ENCODE data around the gene ATP5MG. TPM values are rescaled to one million over a fixed set of nuclear protein-coding genes. Genes with fewer than 3 reads are reported as not detected.

ATP5MG gene
- total RNA-seq, 1 donor from 2014 or later: 196 TPM

- DNase-seq (ENCODE audit: low spot score): no peak
Measured at GRCh38 chr11:118441770-118442275, 40.4 kb downstream of the ATP5MG start.

DNA sequence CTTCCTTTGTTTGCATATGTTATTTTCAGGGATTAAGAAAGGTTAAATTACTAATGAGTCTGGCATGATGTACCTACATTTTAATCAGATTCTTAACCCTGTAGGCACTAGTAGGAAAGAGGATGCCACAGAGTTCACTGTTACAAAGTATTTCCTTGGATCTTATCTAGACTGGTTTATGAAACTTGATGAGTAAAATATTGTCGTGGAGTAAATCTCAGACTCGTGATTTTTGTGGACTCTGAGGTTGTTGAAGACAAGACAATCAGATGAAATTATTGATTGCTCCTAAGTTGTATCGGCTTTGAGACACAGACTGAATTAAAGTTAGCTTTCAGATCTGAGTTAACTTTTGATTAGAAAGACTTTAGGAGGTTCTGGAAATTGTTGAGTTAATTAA is 40.9 kb downstream of the ATP5MG start:
- DNase-seq (ENCODE audit: low spot score): no peak

GRCh38 chr11:118442908-118443589 is 41.6 kb downstream of the ATP5MG start:
- no peak for DNase-seq (ENCODE audit: low spot score)

DNA sequence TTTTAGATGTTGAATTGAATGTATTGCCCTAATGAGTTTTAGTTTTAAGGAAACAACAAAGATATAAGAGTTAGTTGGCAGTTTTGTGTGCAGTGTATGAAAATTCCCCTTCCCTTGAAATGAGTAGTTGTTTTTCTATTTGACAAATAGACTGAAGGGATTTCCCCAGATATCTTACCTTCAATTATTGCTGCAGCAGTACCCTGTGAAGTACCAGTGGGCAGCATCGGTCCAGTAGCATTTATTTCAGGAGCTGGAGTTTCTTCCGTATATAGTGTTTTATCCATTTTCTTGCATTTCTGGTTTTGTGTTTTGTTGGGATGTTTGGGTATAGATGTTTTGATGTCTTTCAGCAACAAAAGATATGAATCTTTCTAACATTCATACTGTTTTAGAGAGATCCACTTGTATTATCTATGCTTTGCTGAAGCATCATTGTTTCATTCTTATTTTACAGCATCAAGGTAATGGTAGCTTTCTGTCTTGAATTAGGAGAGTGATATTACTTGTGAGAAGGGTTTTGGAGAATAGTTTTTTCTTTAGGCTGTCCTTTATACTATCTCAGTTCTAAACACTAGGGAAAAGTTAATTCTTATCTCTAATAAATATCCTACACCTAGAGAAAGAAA is 42.3 kb downstream of the ATP5MG start:
- no peak for DNase-seq (ENCODE audit: low spot score)

DNA sequence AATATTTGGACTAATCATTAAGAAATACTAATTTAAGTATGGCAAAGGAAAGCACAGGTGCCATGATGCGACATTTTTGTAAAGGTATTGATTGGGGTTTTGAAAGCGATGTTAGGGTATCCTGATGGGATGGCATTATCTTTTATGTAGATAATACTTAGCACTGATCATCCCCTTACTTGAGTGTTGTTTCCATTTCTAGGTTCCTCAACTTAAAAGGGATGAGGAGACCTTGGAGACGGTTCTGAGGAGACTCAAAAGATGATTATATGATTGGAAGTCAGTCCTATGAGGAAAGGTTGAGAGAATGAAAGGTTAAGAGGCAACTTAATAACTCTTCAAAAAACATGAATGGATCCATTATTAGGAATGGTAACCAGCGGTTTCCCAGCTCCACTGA is 46.0 kb downstream of the ATP5MG start:
- no peak for DNase-seq (ENCODE audit: low spot score)

DNA sequence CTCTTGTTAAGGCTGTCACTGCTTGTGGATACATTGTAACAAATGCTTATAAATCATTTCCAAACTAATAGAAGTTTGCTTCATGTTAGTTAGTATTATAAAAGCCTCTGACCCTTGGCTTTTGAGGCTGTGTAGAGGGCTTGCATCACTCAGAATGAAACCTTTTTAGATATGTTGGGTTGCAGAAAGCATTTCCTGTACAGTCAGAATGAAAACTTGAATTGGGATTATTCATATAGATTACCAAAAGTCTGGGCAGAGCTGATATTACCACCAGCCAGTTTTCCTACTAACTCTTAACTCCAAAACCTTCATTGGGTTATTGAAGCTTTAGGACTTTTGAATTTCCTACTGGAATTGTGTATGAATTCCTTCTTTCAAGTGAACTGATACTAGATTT is 46.9 kb downstream of the ATP5MG start:
- DNase-seq (ENCODE audit: low spot score): no peak

DNA sequence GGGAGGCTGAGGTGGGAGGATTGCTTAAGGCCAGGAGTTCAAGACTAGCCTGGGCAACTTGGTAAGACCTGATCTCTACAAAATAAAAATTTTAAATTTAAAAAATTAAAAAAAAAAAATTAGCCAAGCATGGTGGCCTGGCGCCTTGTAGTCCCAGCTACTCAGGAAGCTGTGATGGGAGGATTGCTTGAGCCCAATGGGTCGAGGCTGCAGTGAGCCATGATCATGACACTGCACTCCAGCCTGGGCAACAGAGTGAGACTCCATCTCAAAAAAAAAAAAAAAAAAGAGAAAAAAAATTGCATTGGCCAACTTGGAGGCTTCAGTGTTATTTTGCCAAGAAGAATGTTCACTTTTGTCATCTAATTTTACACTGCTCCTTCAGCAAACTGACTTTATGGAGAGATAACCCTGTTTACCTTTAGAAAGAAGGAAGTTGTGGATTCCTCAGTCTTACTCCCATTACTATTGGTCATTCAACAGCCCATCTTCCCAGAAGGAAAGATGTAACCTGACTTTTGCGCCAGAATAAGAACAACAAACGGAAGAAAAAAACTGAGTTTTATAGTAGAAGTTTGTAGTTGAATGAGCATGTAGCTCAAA is 48.0 kb downstream of the ATP5MG start:
- DNase-seq (ENCODE audit: low spot score): no peak

DNA sequence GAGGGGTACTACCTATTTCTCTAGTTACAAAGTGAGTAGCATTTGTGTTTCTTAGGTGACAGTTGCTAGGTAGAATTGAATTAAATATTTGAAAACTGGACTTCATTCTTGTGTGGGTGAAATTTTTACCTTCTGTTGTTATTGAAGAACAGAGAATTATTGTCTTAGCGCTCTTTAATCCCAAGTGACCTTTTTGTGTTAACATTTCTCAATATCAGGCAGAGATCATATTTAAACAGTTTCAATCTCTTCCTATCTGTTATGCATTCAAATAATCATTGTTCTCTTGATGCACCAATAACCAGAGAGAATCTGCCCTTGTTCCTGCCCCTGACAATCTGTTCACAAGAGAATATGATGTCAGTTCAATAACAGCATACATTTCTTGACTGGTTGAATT is 49.0 kb downstream of the ATP5MG start:
- DNase-seq (ENCODE audit: low spot score): no peak

Other genes starting within 250 kb of the ATP5MG start
- gene SCN4B, start 248.8 kb upstream of the ATP5MG start, total RNA-seq: 3.5 TPM
- 0.69 TPM for gene SCN2B, start 225.0 kb upstream of the ATP5MG start, total RNA-seq
- gene JAML, start 176.6 kb upstream of the ATP5MG start, total RNA-seq: 12.9 TPM
- gene MPZL3, start 149.2 kb upstream of the ATP5MG start, total RNA-seq: 23.2 TPM
- 72.5 TPM for gene MPZL2, start 137.3 kb upstream of the ATP5MG start, total RNA-seq
- gene CD3E, start 96.9 kb upstream of the ATP5MG start, total RNA-seq: 15.7 TPM
- 12.4 TPM for gene CD3D, start 58.9 kb upstream of the ATP5MG start, total RNA-seq
- 3.0 TPM for gene CD3G, start 57.3 kb upstream of the ATP5MG start, total RNA-seq
- 38.0 TPM for gene UBE4A, start 42.0 kb upstream of the ATP5MG start, total RNA-seq
- 61.2 TPM for gene KMT2A, start 34.9 kb downstream of the ATP5MG start, total RNA-seq
- gene TTC36, start 125.9 kb downstream of the ATP5MG start, total RNA-seq: 1.2 TPM
- 41.5 TPM for gene TMEM25, start 129.6 kb downstream of the ATP5MG start, total RNA-seq
- gene IFT46, start 164.3 kb downstream of the ATP5MG start, total RNA-seq: 20.4 TPM
- 134 TPM for gene ARCN1, start 170.8 kb downstream of the ATP5MG start, total RNA-seq
- gene PHLDB1, start 206.0 kb downstream of the ATP5MG start, total RNA-seq: 89.6 TPM